Mesodermal cell (in vitro differentiated cells): Measurements from ENCODE around the gene MYO3B.

Experiments used
- H3K27ac ChIP-seq: 2 replicates; pipeline ENCODE4 v1.7.0; 2013; ENCODE audit warnings: mild to moderate bottlenecking, low read depth, low read length, moderate library complexity; ENCODE audit not compliant: severe bottlenecking
- H3K36me3 ChIP-seq: 2 replicates; pipeline ENCODE4 v1.7.1; 2013; ENCODE audit warnings: mild to moderate bottlenecking, low read length, moderate library complexity; ENCODE audit not compliant: control insufficient read depth, insufficient read depth
- H3K4me1 ChIP-seq: one replicate; pipeline ENCODE4 v1.7.1; 2013; ENCODE audit warnings: mild to moderate bottlenecking, low read length; ENCODE audit not compliant: insufficient read depth, control insufficient read depth, poor library complexity, severe bottlenecking
- H3K4me3 ChIP-seq: 2 replicates; pipeline ENCODE4 v1.7.0; 2013; ENCODE audit warnings: low read length, control low read depth, mild to moderate bottlenecking; ENCODE audit not compliant: insufficient read depth, poor library complexity, severe bottlenecking; ENCODE audit errors: extremely low read depth
- H3K9me3 ChIP-seq: 2 replicates; pipeline ENCODE4 v1.7.1; 2013; ENCODE audit warnings: mild to moderate bottlenecking, low read length, moderate library complexity; ENCODE audit not compliant: control insufficient read depth
- WGBS, 2 experiments: methylation state at CpG; one replicate each; pipeline ENCODE4 v1.1.5; 2013; ENCODE audit warnings: missing lambda C conversion rate in 2 of 2; ENCODE audit not compliant: insufficient coverage in 2 of 2; 5-methylcytosine and 5-hydroxymethylcytosine counted together

The MYO3B gene

GRCh38 chr2:170582751-170583463 lies 405.0 kb downstream of the MYO3B start:
- 68 to 79% methylated on average over 3 of the region's 8 CpGs for WGBS, 2 experiments
- Histone ChIP-seq H3K9me3 (no peaks in the 10 kb centered on the region), H3K4me1 (no peaks in the 10 kb centered on the region), H3K27ac (peak overlapping the region; percentile 8), H3K4me3 (no peak overlapping the region), H3K36me3 (no peaks in the 10 kb centered on the region)

GRCh38 chr2:170585067-170585466 lies 407.1 kb downstream of the MYO3B start:
- Histone ChIP-seq H3K36me3 (no peaks in the 10 kb centered on the region), H3K27ac (no peak overlapping the region), H3K9me3 (no peaks in the 10 kb centered on the region), H3K4me1 (no peaks in the 10 kb centered on the region), H3K4me3 (no peak overlapping the region)

GRCh38 chr2:170586571-170587095 lies 408.7 kb downstream of the MYO3B start:
- WGBS, 2 experiments: 63% methylated on average over 1 of the region's 2 CpGs; no CpG with 5 or more reads in 1 of the 2 experiments
- no peaks in the 10 kb centered on the region for H3K36me3 ChIP-seq
- no peaks in the 10 kb centered on the region for H3K4me1 ChIP-seq
- no peak overlapping the region for H3K27ac ChIP-seq
- no peaks in the 10 kb centered on the region for H3K9me3 ChIP-seq
- no peak overlapping the region for H3K4me3 ChIP-seq

- no peak overlapping the region for H3K27ac ChIP-seq
- no peak overlapping the region for H3K4me3 ChIP-seq
- H3K4me1 ChIP-seq: no peaks in the 10 kb centered on the region
- no peaks in the 10 kb centered on the region for H3K9me3 ChIP-seq
- H3K36me3 ChIP-seq: no peaks in the 10 kb centered on the region
- 100% methylated on average over 1 of the region's 2 CpGs; no CpG with 5 or more reads in 1 of the 2 experiments for WGBS, 2 experiments
Measured at GRCh38 chr2:170587117-170587516, 409.2 kb downstream of the MYO3B start.

- Histone ChIP-seq H3K9me3 (no peaks in the 10 kb centered on the region), H3K4me1 (no peaks in the 10 kb centered on the region), H3K27ac (no peak overlapping the region), H3K4me3 (no peak overlapping the region), H3K36me3 (no peaks in the 10 kb centered on the region)
- 89% methylated on average over 1 of the region's 2 CpGs; no CpG with 5 or more reads in 1 of the 2 experiments for WGBS, 2 experiments
Measured at GRCh38 chr2:170587922-170588321, 410.0 kb downstream of the MYO3B start.

- Histone ChIP-seq H3K27ac (no peak overlapping the region), H3K9me3 (no peaks in the 10 kb centered on the region), H3K36me3 (no peaks in the 10 kb centered on the region), H3K4me1 (no peaks in the 10 kb centered on the region), H3K4me3 (no peak overlapping the region)
- 87 to 93% methylated on average over 2 of the region's 2 CpGs for WGBS, 2 experiments
Measured at GRCh38 chr2:170588729-170589128, 410.8 kb downstream of the MYO3B start.

GRCh38 chr2:170596576-170596975 lies 418.6 kb downstream of the MYO3B start:
- WGBS, 2 experiments: 95 to 100% methylated on average over 1 to 2 of the region's 3 CpGs

GRCh38 chr2:170598067-170598395 lies 420.1 kb downstream of the MYO3B start:
- Histone ChIP-seq H3K9me3 (no peaks in the 10 kb centered on the region), H3K4me3 (no peak overlapping the region), H3K4me1 (no peaks in the 10 kb centered on the region), H3K36me3 (no peaks in the 10 kb centered on the region), H3K27ac (no peak overlapping the region)
- WGBS, 2 experiments: 82 to 95% methylated on average over 3 to 4 of the region's 4 CpGs

More at GRCh38 chr2:170596576-170596975, 418.6 kb downstream of the MYO3B start:
- Histone ChIP-seq H3K27ac (no peak overlapping the region), H3K36me3 (no peaks in the 10 kb centered on the region), H3K4me1 (no peaks in the 10 kb centered on the region), H3K4me3 (no peak overlapping the region), H3K9me3 (no peaks in the 10 kb centered on the region)

GRCh38 chr2:170601489-170601888 lies 423.5 kb downstream of the MYO3B start:
- WGBS, 2 experiments: 92 to 100% methylated on average over 2 of the region's 2 CpGs
- H3K27ac ChIP-seq: no peak overlapping the region
- no peaks in the 10 kb centered on the region for H3K4me1 ChIP-seq
- H3K9me3 ChIP-seq: no peaks in the 10 kb centered on the region
- H3K4me3 ChIP-seq: no peak overlapping the region
- no peaks in the 10 kb centered on the region for H3K36me3 ChIP-seq

- Histone ChIP-seq H3K4me1 (no peaks in the 10 kb centered on the region), H3K9me3 (no peaks in the 10 kb centered on the region), H3K27ac (no peak overlapping the region), H3K36me3 (no peaks in the 10 kb centered on the region), H3K4me3 (no peak overlapping the region)
- WGBS, 2 experiments: 96 to 100% methylated on average over 3 of the region's 3 CpGs
Measured at GRCh38 chr2:170605862-170606261, 427.9 kb downstream of the MYO3B start.

GRCh38 chr2:170607171-170607570 lies 429.2 kb downstream of the MYO3B start:
- no peaks in the 10 kb centered on the region for H3K36me3 ChIP-seq
- H3K9me3 ChIP-seq: no peaks in the 10 kb centered on the region
- WGBS, 2 experiments: 84 to 100% methylated on average over 3 of the region's 3 CpGs
- no peak overlapping the region for H3K4me3 ChIP-seq
- H3K4me1 ChIP-seq: no peaks in the 10 kb centered on the region
- no peak overlapping the region for H3K27ac ChIP-seq
